PFSK-1 (cell line): ENCODE measurements around the gene CCDC117.

Source experiments
- FOXP2 ChIP-seq: optimal IDR thresholded peaks from 2 replicates; pipeline ENCODE3; 2011; ENCODE audit warnings: borderline replicate concordance, control low read depth, inconsistent platforms; ENCODE audit not compliant: insufficient read depth; ENCODE audit errors: extremely low read length, extremely low read depth
- POLR2AphosphoS5 ChIP-seq: IDR thresholded peaks from 2 replicates; pipeline ENCODE4 v1.6.1; 2012; ENCODE audit warnings: low read depth, mild to moderate bottlenecking, control low read depth, low read length, moderate library complexity
- SIN3A ChIP-seq: IDR thresholded peaks from 2 replicates; pipeline ENCODE4 v1.6.1; 2012; ENCODE audit warnings: mild to moderate bottlenecking, low read length, moderate library complexity, borderline replicate concordance; ENCODE audit not compliant: insufficient read depth
- TAF1 ChIP-seq: IDR thresholded peaks from 2 replicates; pipeline ENCODE4 v1.6.1; 2012; ENCODE audit warnings: low read length, control low read depth, borderline replicate concordance; ENCODE audit not compliant: insufficient read depth
- TF ChIP-seq, protein P1 (sequence below), 2 experiments: IDR thresholded peaks; 2 replicates each; pipeline versions ENCODE4 v1.6.1 to v1.8.0; 2011 to 2012; ENCODE audit warnings: low read depth in 2 of 2, low read length in 2 of 2, control low read depth in 1 of 2, inconsistent platforms in 1 of 2, mild to moderate bottlenecking in 1 of 2, moderate library complexity in 1 of 2; ENCODE audit not compliant: insufficient read depth in 1 of 2

DNA sequence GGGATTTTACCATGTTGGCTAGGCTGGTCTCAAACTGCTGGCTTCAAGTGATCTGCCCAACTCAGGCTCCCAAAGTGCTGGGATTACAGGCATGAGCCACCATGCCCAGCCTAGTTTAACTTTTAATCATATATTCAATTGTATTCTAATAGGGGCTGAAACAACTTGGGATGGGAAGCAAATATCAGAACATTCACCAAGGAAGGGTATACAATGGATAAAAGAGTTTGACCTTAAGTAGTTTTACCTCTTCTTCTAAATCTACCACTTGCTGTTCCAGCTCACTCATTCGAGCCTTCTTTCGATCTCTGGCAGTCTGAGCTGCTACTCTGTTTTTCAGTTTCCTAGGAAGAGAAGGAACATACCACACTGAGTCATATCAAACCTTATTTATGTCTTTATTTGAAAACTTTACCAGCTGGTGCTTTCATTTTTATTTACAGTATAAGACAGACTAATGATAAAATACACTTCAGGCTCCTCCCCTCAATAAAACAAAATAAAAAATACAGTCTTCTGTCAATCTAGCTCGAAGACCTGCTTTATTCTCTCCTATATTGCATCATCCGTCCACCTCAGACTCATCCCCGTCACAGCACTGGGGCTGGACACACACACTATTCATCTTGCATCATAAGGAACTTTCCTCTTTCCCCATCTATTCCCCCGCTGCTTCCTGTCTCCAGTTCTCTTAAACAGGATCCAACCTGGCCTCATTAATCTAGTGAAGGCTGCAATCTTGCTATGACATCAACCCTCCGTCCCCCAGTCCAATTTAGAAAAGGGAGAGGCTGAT, 26.5 kb downstream of the CCDC117 start:
- no peak for TF ChIP-seq SIN3A
- TF ChIP-seq, protein P1, sequence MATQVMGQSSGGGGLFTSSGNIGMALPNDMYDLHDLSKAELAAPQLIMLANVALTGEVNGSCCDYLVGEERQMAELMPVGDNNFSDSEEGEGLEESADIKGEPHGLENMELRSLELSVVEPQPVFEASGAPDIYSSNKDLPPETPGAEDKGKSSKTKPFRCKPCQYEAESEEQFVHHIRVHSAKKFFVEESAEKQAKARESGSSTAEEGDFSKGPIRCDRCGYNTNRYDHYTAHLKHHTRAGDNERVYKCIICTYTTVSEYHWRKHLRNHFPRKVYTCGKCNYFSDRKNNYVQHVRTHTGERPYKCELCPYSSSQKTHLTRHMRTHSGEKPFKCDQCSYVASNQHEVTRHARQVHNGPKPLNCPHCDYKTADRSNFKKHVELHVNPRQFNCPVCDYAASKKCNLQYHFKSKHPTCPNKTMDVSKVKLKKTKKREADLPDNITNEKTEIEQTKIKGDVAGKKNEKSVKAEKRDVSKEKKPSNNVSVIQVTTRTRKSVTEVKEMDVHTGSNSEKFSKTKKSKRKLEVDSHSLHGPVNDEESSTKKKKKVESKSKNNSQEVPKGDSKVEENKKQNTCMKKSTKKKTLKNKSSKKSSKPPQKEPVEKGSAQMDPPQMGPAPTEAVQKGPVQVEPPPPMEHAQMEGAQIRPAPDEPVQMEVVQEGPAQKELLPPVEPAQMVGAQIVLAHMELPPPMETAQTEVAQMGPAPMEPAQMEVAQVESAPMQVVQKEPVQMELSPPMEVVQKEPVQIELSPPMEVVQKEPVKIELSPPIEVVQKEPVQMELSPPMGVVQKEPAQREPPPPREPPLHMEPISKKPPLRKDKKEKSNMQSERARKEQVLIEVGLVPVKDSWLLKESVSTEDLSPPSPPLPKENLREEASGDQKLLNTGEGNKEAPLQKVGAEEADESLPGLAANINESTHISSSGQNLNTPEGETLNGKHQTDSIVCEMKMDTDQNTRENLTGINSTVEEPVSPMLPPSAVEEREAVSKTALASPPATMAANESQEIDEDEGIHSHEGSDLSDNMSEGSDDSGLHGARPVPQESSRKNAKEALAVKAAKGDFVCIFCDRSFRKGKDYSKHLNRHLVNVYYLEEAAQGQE (IDR thresholded peaks at IDR 0.05; ENCODE audit: insufficient read depth in 1 of 2, low read depth in 2 of 2, low read length in 2 of 2): no peak
- no peak for TF ChIP-seq TAF1
- no peak; the same call in none of the 2 replicates for TF ChIP-seq POLR2AphosphoS5
- no peak for TF ChIP-seq FOXP2
